IPS-18a (cell line): ENCODE data around the gene GTF2H1.
"Not testable (repeated sequence)": the region's sequence is repeated elsewhere in the genome, so short reads cannot be mapped to it uniquely, and the experiment has no call there.

Experiments used
- H3K27ac ChIP-seq: one replicate; pipeline ENCODE4 v1.5.1; 2013; ENCODE audit warnings: low read length
- H3K27me3 ChIP-seq: one replicate; pipeline ENCODE4 v1.6.1; 2013; ENCODE audit warnings: mild to moderate bottlenecking, low read length; ENCODE audit not compliant: control insufficient read depth, insufficient read depth
- H3K36me3 ChIP-seq: one replicate; pipeline ENCODE4 v1.6.1; 2013; ENCODE audit warnings: low read depth, low read length; ENCODE audit not compliant: control insufficient read depth
- H3K4me1 ChIP-seq: one replicate; pipeline ENCODE4 v1.6.1; 2013; ENCODE audit warnings: low read depth, low read length; ENCODE audit not compliant: control insufficient read depth
- H3K4me3 ChIP-seq: one replicate; pipeline ENCODE4 v1.5.1; 2013; ENCODE audit warnings: low read length
- H3K9ac ChIP-seq: one replicate; pipeline ENCODE4 v1.6.1; 2013; ENCODE audit warnings: mild to moderate bottlenecking, low read length, moderate library complexity
- H3K9me3 ChIP-seq: one replicate; pipeline ENCODE4 v1.6.1; 2013; ENCODE audit warnings: low read depth, low read length; ENCODE audit not compliant: control insufficient read depth

The GTF2H1 gene

DNA sequence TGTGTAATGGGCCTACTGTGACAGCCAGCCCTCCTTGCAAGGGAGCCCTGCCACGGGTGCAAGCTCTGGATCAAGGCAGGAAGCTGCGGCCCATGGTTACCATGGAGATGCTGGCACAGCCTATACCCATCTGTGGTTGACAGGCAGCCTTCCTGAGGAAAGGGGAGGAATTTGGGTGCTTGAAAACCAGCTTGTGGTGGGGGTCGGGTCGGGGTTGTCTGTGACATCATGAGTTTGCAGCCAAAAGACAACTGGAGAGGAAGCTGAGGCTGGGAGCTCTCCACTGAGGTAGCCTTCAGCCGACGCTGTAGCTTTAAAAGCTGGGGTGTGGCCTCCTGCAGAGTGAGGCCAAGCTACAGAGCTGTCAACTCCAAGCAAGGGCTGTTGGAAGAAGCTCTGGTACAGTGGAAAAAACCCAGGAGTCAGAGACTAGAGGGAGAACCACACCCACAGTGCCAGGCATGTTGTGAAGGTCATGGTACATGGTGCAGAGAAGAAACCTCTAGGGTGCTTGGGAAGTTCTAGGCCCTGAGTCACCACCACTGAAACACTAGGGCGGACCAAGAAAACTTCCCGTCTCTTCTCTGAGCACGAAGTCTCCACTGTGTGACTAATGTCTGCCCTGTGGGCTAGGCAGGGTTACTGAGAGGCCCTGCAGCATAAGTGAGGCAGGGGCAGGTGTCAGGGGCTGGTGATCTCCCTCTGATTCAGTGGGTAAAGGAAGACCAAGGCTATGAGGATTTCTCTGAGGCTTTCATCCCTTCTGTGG is 61.2 kb downstream of the GTF2H1 start:
- Histone ChIP-seq H3K36me3 (no peaks in the 10 kb centered on the region), H3K27me3 (no peaks in the 10 kb centered on the region), H3K27ac (no peak overlapping the region), H3K9me3 (no peaks in the 10 kb centered on the region), H3K4me3 (no peak overlapping the region), H3K9ac (no peak overlapping the region), H3K4me1 (no peaks in the 10 kb centered on the region)

DNA sequence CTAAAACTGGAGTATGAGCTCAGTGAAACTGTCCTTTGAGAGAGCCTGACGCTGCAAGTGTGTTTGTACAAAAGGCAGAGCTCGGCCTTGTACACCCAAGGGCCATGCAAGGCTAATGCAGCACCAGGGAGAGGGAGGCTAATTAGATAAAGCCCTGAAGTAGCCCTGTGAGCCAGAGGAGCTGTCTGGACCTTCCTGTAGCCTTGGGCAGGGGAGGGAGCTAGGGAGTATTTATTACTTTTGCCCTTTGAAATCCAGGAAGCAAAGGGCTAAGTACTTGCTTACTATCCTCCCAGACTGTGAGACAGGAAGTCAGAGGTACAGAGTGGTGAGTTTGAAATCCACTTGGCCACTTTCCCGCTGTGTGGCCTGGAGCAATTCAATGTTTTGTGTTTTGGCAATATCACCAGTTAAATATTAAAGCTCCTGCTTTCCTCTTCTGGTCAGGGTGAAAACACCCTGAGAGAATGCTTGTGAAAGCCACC is 61.8 kb downstream of the GTF2H1 start:
- no peaks in the 10 kb centered on the region for H3K4me1 ChIP-seq
- H3K4me3 ChIP-seq, result no peak overlapping the region
- no peak overlapping the region for H3K27ac ChIP-seq
- no peak overlapping the region for H3K9ac ChIP-seq
- no peaks in the 10 kb centered on the region for H3K9me3 ChIP-seq
- H3K27me3 ChIP-seq, result no peaks in the 10 kb centered on the region
- no peaks in the 10 kb centered on the region for H3K36me3 ChIP-seq

DNA sequence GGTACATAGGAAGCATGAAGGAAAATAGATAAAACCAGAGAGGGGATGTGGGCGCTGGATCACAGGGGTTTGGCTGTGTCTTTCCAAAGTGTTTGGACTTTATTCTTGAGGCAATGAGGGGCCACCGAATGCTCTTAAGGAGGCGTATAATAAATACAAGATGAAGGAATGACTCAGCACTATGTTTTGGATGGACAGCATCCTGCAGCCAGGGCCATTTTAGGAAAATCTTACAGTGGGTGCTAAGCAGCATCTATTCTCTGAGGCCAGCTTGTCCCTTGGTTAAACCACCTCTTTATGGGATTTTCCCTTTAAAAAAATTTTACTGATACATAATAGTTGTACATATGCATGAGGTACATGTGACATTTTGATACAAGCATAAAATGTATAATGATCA is 67.7 kb downstream of the GTF2H1 start:
- Histone ChIP-seq H3K9me3 (no peaks in the 10 kb centered on the region), H3K27ac (no peak overlapping the region), H3K9ac (no peak overlapping the region), H3K27me3 (no peaks in the 10 kb centered on the region), H3K36me3 (no peaks in the 10 kb centered on the region), H3K4me3 (no peak overlapping the region), H3K4me1 (peaks cover 4% of the 10 kb centered on the region)

DNA sequence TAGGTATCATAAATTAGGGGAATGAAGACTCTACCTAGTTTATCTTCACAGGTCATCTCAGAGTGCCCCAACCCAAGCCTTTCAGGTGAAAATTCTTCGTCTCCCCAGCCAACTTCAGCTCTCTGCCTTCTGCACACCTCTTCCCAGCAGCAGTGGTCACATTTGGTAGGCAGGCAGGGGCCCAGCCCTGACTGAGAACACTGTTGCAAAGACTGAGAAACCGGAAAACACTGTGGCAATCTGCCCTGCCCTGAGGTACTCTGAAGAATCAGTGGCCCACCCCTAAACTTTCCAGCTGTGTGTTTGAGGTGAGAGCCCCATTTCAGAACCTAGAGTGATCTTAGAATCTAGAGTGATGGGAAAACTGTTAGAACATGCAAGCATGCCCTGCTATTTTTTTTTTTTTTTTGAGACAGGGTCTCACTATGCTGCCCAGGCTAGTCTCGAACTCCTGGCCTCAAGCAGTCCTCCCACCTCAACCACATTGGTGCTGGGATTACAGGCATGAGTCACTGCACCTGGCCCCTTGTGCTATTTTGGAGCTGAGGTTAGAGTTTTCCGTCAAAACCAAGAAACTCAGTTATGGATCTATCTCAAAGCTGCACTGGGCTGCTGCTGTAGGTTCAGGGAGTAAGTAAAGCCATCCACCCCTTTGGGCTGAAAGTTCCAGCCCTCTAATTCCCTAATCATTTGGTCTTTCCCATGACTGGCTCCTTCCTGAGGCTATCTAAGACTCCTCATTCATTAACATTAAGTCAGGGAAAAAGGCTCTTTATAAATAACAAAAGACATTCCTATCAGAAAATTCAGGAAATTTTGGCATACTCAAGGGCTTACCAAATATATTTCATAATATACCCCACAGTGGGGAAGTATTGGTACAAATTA is 70.3 kb downstream of the GTF2H1 start:
- Histone ChIP-seq H3K4me1 (peaks cover 9% of the 10 kb centered on the region), H3K9me3 (no peaks in the 10 kb centered on the region), H3K4me3 (no peak overlapping the region), H3K27me3 (no peaks in the 10 kb centered on the region), H3K36me3 (peaks cover 6% of the 10 kb centered on the region), H3K27ac (no peak overlapping the region), H3K9ac (no peak overlapping the region)

DNA sequence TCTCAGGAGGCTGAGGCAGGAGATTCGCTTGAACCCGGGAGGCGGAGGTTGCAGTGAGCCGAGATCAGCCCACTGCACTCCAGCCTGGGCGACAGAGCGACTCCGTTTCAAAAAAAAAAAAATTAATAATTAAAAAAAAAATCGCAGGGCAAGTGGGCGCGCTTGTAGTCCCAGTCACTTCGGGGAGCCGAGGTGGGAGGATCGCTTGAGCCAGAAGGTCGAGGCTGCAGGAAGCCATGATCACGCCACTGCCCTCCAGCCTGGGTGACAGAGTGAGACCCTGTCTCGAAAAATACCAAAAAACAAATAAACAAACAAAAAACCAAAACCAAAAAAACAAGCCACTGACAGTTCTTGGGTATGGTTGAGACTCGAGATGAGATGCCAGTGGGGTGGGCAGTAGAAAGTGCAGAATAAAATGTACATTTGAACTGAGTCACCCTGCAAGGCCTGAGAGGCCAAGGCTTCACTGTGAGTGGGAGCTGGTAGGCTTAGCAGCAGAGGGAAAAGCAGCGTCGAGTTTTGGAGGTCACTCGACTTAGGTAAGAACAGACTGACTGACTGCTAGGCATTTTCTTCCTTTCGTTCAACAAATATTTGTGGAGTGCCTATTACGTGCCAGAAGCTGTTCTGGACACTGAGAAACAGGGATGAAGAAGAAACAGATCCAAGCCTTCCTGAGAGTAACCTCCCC is 71.4 kb downstream of the GTF2H1 start:
- Histone ChIP-seq H3K27me3 (no peaks in the 10 kb centered on the region), H3K9me3 (no peaks in the 10 kb centered on the region), H3K36me3 (peaks cover 15% of the 10 kb centered on the region), H3K27ac (no peak overlapping the region), H3K4me3 (peak overlapping the region; percentile 93), H3K4me1 (peaks cover 9% of the 10 kb centered on the region), H3K9ac (peak overlapping the region; percentile 83)

DNA sequence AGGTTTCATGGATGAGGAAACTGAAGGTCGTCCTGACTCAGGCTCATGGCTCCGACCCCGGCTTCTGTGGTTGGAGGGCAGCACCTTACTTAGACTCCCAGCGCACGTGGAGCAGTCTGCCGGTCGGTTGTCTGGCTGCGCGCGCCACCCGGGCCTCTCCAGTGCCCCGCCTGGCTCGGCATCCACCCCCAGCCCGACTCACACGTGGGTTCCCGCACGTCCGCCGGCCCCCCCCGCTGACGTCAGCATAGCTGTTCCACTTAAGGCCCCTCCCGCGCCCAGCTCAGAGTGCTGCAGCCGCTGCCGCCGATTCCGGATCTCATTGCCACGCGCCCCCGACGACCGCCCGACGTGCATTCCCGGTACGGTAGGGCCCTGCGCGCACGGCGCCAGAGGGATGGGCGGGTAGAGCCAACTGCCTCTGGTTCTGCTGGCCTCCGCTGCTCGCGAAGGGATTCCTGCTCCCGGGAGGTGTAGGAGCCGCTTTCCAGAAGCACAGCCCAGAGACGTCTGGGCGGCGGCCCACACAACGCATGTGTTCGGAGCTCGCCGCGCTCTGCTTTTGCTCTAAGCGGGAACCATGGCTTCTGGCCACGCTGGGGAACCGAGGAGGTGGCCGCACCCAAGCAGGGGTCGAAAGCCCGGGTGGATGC is 72.0 kb downstream of the GTF2H1 start, which contains the start of gene LDHA:
LDHA (plus strand) TSS at position 289 of the 653 bp plus-strand sequence. CDS start 2,280 bp downstream, outside the sequence.
- peak within 1 kb of the TSS; percentile 19 for H3K27ac ChIP-seq
- H3K9me3 ChIP-seq, result no peaks in the 10 kb centered on the region
- peaks cover 22% of the 10 kb centered on the region for H3K36me3 ChIP-seq
- peaks cover 9% of the 10 kb centered on the region for H3K4me1 ChIP-seq
- H3K27me3 ChIP-seq, result no peaks in the 10 kb centered on the region
- peak within 1 kb of the TSS; percentile 83 for H3K9ac ChIP-seq
- H3K4me3 ChIP-seq, result peak within 1 kb of the TSS; percentile 93

DNA sequence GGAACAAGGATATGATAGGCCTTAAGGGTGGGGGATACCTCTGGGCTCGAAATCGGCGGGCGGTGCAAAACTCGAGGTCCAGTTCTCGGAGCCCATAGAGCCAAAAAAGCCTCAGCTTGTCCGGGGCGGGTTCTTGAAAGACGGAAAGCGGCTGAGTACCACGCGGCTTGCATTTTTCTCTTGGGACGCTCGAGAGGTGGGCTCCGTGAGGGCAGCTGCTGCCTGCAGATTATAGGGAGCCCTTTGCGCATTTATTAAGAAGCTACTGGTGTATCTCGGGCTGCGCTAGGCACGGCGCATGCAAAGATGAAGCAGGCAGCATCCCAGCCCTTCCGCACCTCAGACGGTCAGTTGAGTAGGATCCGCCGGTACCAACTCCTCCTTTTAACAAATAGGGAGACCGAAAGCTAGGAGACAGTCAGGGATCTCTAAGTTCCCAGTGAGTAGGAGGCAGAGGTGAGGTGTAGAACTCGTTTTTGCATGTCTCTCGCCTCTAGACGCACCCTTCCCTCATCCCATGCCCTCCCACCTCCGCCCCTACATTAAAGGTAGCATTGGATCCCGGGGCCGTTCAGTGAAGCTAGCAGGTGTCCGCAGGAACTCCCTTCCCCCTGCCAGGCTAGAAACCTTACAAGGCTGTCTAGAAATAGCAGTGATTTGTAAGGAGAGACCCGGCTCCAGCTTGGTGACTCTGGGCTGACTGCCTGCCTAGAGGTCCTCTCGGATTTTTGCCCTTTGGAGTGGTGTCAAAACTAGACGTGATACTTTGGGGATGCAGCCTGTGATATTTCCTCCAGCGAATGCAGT is 72.8 kb downstream of the GTF2H1 start:
- Histone ChIP-seq H3K9me3 (no peaks in the 10 kb centered on the region), H3K36me3 (peaks cover 29% of the 10 kb centered on the region), H3K9ac (peak overlapping the region; percentile 83), H3K27ac (peak overlapping the region; percentile 19), H3K4me3 (peak overlapping the region; percentile 93), H3K27me3 (no peaks in the 10 kb centered on the region), H3K4me1 (peaks cover 9% of the 10 kb centered on the region)

DNA sequence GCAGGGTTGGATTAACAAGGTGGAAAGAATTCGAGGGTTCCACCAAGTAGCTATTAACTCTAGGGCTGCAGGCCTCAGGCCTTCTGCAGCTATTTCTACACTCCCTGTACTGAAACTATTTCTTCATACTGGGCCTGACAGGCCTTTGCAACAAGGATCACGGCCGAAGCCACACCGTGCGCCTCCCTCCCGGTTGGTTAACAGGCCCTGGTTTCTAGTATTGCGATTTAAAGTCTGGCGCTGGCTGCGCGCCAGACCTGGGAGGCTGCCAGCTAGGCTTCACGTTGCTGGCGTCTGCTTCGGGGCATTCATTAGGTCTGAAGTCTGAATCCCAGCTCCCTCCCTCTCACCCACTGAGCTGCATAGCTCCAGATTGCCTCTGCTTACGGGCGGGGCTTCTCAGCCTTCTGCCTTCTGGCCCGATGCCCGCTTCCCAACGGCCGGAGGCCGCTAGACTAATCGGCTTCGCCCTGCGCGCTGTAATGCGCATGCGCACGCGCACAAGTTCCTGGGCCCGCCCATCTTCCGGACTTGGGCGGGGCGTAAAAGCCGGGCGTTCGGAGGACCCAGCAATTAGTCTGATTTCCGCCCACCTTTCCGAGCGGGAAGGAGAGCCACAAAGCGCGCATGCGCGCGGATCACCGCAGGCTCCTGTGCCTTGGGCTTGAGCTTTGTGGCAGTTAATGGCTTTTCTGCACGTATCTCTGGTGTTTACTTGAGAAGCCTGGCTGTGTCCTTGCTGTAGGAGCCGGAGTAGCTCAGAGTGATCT is 73.6 kb downstream of the GTF2H1 start:
- Histone ChIP-seq H3K4me3 (peak overlapping the region; percentile 93), H3K27me3 (no peaks in the 10 kb centered on the region), H3K9me3 (no peaks in the 10 kb centered on the region), H3K27ac (peak overlapping the region; percentile 89), H3K4me1 (peaks cover 9% of the 10 kb centered on the region), H3K36me3 (peaks cover 36% of the 10 kb centered on the region), H3K9ac (peak overlapping the region; percentile 83)

DNA sequence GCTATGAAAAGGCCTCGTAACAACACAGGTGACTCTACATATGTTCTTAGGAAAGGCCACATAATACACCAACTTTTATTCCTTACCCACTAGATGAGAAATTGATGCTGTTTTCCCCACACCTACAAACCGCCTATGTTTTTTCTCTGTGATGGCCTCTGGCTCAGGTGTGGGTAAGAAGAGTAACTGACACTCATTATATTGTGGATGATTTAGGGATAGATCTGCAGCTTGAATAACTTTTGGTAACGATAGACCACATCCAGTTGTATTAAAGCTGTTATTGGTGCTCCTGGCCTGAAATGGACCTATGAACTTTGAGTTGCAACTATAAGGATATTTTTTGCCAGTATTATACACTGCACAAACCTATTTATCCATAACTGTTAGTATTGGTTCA is 75.6 kb downstream of the GTF2H1 start:
- no peak overlapping the region for H3K4me3 ChIP-seq
- H3K9me3 ChIP-seq, result no peaks in the 10 kb centered on the region
- H3K27ac ChIP-seq, result no peak overlapping the region
- peaks cover 49% of the 10 kb centered on the region for H3K36me3 ChIP-seq
- H3K27me3 ChIP-seq, result no peaks in the 10 kb centered on the region
- no peak overlapping the region for H3K9ac ChIP-seq
- peaks cover 9% of the 10 kb centered on the region for H3K4me1 ChIP-seq

DNA sequence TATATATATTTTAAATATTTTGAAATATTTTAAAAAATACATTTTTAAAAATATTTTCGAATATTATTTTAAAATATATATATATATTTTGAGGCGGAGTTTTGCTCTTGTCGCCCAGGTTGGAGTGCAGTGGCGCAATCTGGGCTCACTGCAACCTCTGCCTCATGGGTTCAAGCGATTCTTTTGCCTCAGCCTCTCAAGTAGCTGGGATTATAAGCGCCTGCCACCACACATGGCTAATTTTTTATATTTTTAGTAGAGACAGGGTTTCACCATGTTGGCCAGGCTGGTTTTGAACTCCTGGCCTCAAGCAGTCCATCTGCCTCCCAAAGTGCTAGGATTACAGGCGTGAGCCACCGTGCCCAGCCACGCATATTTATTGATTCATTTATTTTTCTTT is 78.7 kb downstream of the GTF2H1 start:
- H3K4me1 ChIP-seq, H3K9ac ChIP-seq, H3K4me3 ChIP-seq, H3K27ac ChIP-seq, H3K9me3 ChIP-seq, H3K27me3 ChIP-seq: not testable (repeated sequence)
- H3K36me3 ChIP-seq, result peaks cover 68% of the 10 kb centered on the region
